Measurements from ENCODE around the gene C12orf57. TPM values are rescaled to one million over a fixed set of nuclear protein-coding genes. Genes with fewer than 3 reads are reported as not detected.

The C12orf57 gene
- total and polyA plus RNA-seq, 9 of the 15 experiments (the other 6 are each of a cell fraction or from before 2014, with no cell fraction given): 26.7 to 191 (median 107) TPM

- TF ChIP-seq NFXL1 (CRISPR knock-in tag; IDR thresholded peaks at IDR 0.05) (no peak), SIRT6 (IDR thresholded peaks at IDR 0.05; ENCODE audit: low read depth, low read length) (no peak), EP300 (IDR thresholded peaks at IDR 0.05; ENCODE audit: low read length) (no peak), ZNF140 (CRISPR knock-in tag; IDR thresholded peaks at IDR 0.05) (no peak), MXI1 (IDR thresholded peaks at IDR 0.05; ENCODE audit: low read depth, low read length) (no peak; the same call in 1 of the 2 replicates), ZFP91 (CRISPR knock-in tag; IDR thresholded peaks at IDR 0.05) (0 out of 2 replicates have a peak, but pooled peaks have one; percentile 58), NFIC (IDR thresholded peaks at IDR 0.05) (0 out of 2 replicates have a peak, but pooled peaks have one; percentile 4), SP2 (IDR thresholded peaks at IDR 0.05; ENCODE audit: extremely low read depth, low read depth, low read length, poor library complexity, severe bottlenecking) (peak; percentile 75), TFAM (CRISPR knock-in tag; conservative IDR thresholded peaks at IDR 0.05) (no peak), CTCFL (IDR thresholded peaks at IDR 0.05; ENCODE audit: borderline replicate concordance, insufficient read depth, low read depth, low read length, poor library complexity, severe bottlenecking) (peak; percentile 94), ZNF561 (CRISPR knock-in tag; conservative IDR thresholded peaks at IDR 0.05) (no peak), ZNF444 (CRISPR knock-in tag; IDR thresholded peaks at IDR 0.05) (no peak), RBM34 (IDR thresholded peaks at IDR 0.05; ENCODE audit: borderline replicate concordance, insufficient read depth, low read length) (no peak), NRF1 (conservative IDR thresholded peaks at IDR 0.05 in 1 of 2, IDR thresholded peaks at IDR 0.05 in 1 of 2) (peak; percentile 88 to 90), FOXJ3 (CRISPR knock-in tag; IDR thresholded peaks at IDR 0.05) (no peak), TEAD4 (IDR thresholded peaks at IDR 0.05; ENCODE audit: low read length) (peak; percentile 55), TEAD4 (CRISPR knock-in tag; IDR thresholded peaks at IDR 0.05; ENCODE audit: borderline replicate concordance) (no peak)
- TF ChIP-seq, protein P1, sequence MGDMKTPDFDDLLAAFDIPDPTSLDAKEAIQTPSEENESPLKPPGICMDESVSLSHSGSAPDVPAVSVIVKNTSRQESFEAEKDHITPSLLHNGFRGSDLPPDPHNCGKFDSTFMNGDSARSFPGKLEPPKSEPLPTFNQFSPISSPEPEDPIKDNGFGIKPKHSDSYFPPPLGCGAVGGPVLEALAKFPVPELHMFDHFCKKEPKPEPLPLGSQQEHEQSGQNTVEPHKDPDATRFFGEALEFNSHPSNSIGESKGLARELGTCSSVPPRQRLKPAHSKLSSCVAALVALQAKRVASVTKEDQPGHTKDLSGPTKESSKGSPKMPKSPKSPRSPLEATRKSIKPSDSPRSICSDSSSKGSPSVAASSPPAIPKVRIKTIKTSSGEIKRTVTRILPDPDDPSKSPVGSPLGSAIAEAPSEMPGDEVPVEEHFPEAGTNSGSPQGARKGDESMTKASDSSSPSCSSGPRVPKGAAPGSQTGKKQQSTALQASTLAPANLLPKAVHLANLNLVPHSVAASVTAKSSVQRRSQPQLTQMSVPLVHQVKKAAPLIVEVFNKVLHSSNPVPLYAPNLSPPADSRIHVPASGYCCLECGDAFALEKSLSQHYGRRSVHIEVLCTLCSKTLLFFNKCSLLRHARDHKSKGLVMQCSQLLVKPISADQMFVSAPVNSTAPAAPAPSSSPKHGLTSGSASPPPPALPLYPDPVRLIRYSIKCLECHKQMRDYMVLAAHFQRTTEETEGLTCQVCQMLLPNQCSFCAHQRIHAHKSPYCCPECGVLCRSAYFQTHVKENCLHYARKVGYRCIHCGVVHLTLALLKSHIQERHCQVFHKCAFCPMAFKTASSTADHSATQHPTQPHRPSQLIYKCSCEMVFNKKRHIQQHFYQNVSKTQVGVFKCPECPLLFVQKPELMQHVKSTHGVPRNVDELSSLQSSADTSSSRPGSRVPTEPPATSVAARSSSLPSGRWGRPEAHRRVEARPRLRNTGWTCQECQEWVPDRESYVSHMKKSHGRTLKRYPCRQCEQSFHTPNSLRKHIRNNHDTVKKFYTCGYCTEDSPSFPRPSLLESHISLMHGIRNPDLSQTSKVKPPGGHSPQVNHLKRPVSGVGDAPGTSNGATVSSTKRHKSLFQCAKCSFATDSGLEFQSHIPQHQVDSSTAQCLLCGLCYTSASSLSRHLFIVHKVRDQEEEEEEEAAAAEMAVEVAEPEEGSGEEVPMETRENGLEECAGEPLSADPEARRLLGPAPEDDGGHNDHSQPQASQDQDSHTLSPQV (IDR thresholded peaks at IDR 0.05): peak; percentile 66
- TF ChIP-seq, protein P2, sequence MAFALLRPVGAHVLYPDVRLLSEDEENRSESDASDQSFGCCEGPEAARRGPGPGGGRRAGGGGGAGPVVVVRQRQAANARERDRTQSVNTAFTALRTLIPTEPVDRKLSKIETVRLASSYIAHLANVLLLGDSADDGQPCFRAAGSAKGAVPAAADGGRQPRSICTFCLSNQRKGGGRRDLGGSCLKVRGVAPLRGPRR (CRISPR knock-in tag; IDR thresholded peaks at IDR 0.05): no peak
Measured at GRCh38 chr12:6937481-6938352, 6.1 kb upstream of the C12orf57 start (continued).
